Ovary (tissue), 9 donors: ENCODE measurements around the gene AKT3. TPM values are rescaled to one million over a fixed set of nuclear protein-coding genes. Genes with fewer than 3 reads are reported as not detected.

ENCODE experiments used
- DNase-seq, 5 donors: peaks; one replicate each; pipeline ENCODE4 v3.0.0-alpha.2; 2019 to 2020
- H3K27ac ChIP-seq, 2 donors: fragments of 200-600 bp; one replicate each; pipeline versions ENCODE4 v1.5.1 to v1.8.0; 2019 to 2022
- H3K27me3 ChIP-seq: fragments of 200-600 bp; one replicate; pipeline ENCODE4 v1.8.0; 2022
- H3K36me3 ChIP-seq: fragments of 200-600 bp; sonication (generic); one replicate; pipeline ENCODE4 v1.5.1; 2019
- H3K4me1 ChIP-seq: one replicate; pipeline ENCODE4 v1.8.1; 2013; ENCODE audit warnings: mild to moderate bottlenecking, moderate library complexity; ENCODE audit not compliant: insufficient read depth
- H3K4me3 ChIP-seq: fragments of 200-600 bp; sonication (generic); one replicate; pipeline ENCODE4 v1.5.1; 2017
- H3K9me3 ChIP-seq, 2 donors: fragments of 200-600 bp in 1 of 2; sonication (generic) in 1 of 2; one replicate each; pipeline versions ENCODE4 v1.5.1 to v1.8.1; 2013 to 2019; ENCODE audit warnings: mild to moderate bottlenecking in 1 of 2, moderate library complexity in 1 of 2
- CTCF ChIP-seq, 3 donors: fragments of 450-650 bp in 2 of 3; fragments of 200-600 bp in 1 of 3; IDR thresholded peaks; one replicate each; pipeline versions ENCODE4 v1.5.1 to v1.8.0; 2016 to 2022; ENCODE audit warnings: antibody characterized with exemption in 3 of 3, mild to moderate bottlenecking in 1 of 3
- EP300 ChIP-seq: sonication (generic); formaldehyde crosslinking; IDR thresholded peaks from one replicate; pipeline ENCODE4 v1.6.1; 2017; ENCODE audit warnings: antibody characterized with exemption
- POLR2A ChIP-seq: fragments of 450-650 bp; IDR thresholded peaks from one replicate; pipeline ENCODE4 v1.6.1; 2017; ENCODE audit warnings: antibody characterized with exemption, mild to moderate bottlenecking, moderate library complexity
- WGBS, 3 donors: extraction: QIAGEN DNeasy Blood & Tissue Kit in 1 of 3; methylation state at CpG; one replicate each; pipeline versions ENCODE4 v1.1.5 to v1.1.7; 2013 to 2017; 5-methylcytosine and 5-hydroxymethylcytosine counted together
- intact Hi-C, 4 donors: fragments of 100-400 bp; cut with DNase I; formaldehyde crosslinking; loops; one replicate each; pipeline versions ENCODE4 v1.11.0 to v1.15.1; 2022 to 2023
- polyA plus RNA-seq, 2 donors: library from polyadenylated mRNA; stranded (reverse); fragments of 200-250 nt in 1 of 2; fragments of 350-450 nt in 1 of 2; fragmentation: Illumina TruSeq in 1 of 2; extraction: RNeasy Lipid Tissue Mini Kit (QIAGEN cat#74804) in 1 of 2; gene quantifications; one replicate each; pipeline ENCODE4 v1.2.3, GENCODE V29; 2013 to 2014
- total RNA-seq, 7 donors: library from RNA; depleted of rRNA in 2 of 7; stranded (reverse); fragments of >200 nt in 2 of 7; fragmentation: NEBNext Ultra II Directional in 3 of 7; extraction: Animal tissue kit (Norgen Biotek cat#: 25700) in 3 of 7; gene quantifications; one replicate each; pipeline versions ENCODE4 v1.1.0 to v1.2.4, GENCODE V29; 2016 to 2023
- donor health status: DM: no; HTN: no; CAD: no; lungs with moderate emphysema.
- donor health status: DM: no; HTN: no; CAD: no.
- donor health status: Bipolar disorder and iron deficiency.
- donor health status: DM: yes; HTN: yes; CAD: no.
- donor health status: DM: no; HTN: no; CAD: no.
- donor health status: DM: yes; HTN: yes; CAD: no.

The AKT3 gene
- total and polyA plus RNA-seq, 9 donors = 27.2 to 202 (median 111) TPM

GRCh38 chr1:243525085-243525487 is 325.0 kb downstream of the AKT3 start:
- 47 to 75% (median 65%) methylated on average over 2 of the region's 2 CpGs for WGBS, 3 donors
- no peak for TF ChIP-seq EP300
- no peak for TF ChIP-seq POLR2A
- no peak for TF ChIP-seq CTCF (IDR thresholded peaks at IDR 0.05)
- no peaks in the 10 kb centered on the region for H3K36me3 ChIP-seq
- no peak overlapping the region for H3K27ac ChIP-seq
- no peak for DNase-seq
- intact Hi-C loops = no loop called here
- H3K9me3 ChIP-seq = no peaks in the 10 kb centered on the region
- H3K27me3 ChIP-seq = no peaks in the 10 kb centered on the region
- H3K4me3 ChIP-seq = no peak overlapping the region
- no peaks in the 10 kb centered on the region for H3K4me1 ChIP-seq

GRCh38 chr1:243523766-243524165 is 326.3 kb downstream of the AKT3 start:
- Histone ChIP-seq H3K4me3 (no peak overlapping the region), H3K27me3 (no peaks in the 10 kb centered on the region), H3K4me1 (no peaks in the 10 kb centered on the region), H3K9me3 (no peaks in the 10 kb centered on the region), H3K27ac (no peak overlapping the region), H3K36me3 (no peaks in the 10 kb centered on the region)
- intact Hi-C loops = no loop called here
- no peak for DNase-seq
- WGBS, 3 donors = 80 to 87% (median 81%) methylated on average over 5 of the region's 5 CpGs
- TF ChIP-seq EP300 = no peak
- TF ChIP-seq POLR2A = no peak
- no peak for TF ChIP-seq CTCF (IDR thresholded peaks at IDR 0.05)

- intact Hi-C loops = no loop called here
- Histone ChIP-seq H3K4me1 (no peaks in the 10 kb centered on the region), H3K27ac (no peak overlapping the region), H3K36me3 (no peaks in the 10 kb centered on the region), H3K27me3 (no peaks in the 10 kb centered on the region), H3K9me3 (no peaks in the 10 kb centered on the region), H3K4me3 (no peak overlapping the region)
- DNase-seq = no peak
- TF ChIP-seq CTCF (IDR thresholded peaks at IDR 0.05) (no peak), EP300 (no peak), POLR2A (no peak)
- WGBS, 3 donors = 75 to 79% (median 78%) methylated on average over 1 of the region's 1 CpG
Measured at GRCh38 chr1:243520831-243521230, 329.2 kb downstream of the AKT3 start.

GRCh38 chr1:243514927-243515326 is 335.1 kb downstream of the AKT3 start:
- no peaks in the 10 kb centered on the region for H3K9me3 ChIP-seq
- no peaks in the 10 kb centered on the region for H3K36me3 ChIP-seq
- intact Hi-C loops = no loop called here
- no peaks in the 10 kb centered on the region for H3K4me1 ChIP-seq
- H3K27ac ChIP-seq = no peak overlapping the region
- H3K4me3 ChIP-seq = no peak overlapping the region
- TF ChIP-seq EP300 (no peak), CTCF (IDR thresholded peaks at IDR 0.05) (no peak), POLR2A (no peak)
- 90 to 94% (median 94%) methylated on average over 1 of the region's 1 CpG for WGBS, 3 donors
- no peak for DNase-seq
- H3K27me3 ChIP-seq = no peaks in the 10 kb centered on the region
